HL-60/S4 (cell line): ENCODE results near the gene FABP3.
"Not testable (repeated sequence)": the region's sequence is repeated elsewhere in the genome, so short reads cannot be mapped to it uniquely, and the experiment has no call there.

Experiments used
- in situ Hi-C: fragments of 300-500 bp; cut with MboI; formaldehyde crosslinking; loops from 2 replicates; pipeline ENCODE4 v1.14.3; 2022; ENCODE audit warnings: low sequenced_read_pairs

Gene FABP3

DNA sequence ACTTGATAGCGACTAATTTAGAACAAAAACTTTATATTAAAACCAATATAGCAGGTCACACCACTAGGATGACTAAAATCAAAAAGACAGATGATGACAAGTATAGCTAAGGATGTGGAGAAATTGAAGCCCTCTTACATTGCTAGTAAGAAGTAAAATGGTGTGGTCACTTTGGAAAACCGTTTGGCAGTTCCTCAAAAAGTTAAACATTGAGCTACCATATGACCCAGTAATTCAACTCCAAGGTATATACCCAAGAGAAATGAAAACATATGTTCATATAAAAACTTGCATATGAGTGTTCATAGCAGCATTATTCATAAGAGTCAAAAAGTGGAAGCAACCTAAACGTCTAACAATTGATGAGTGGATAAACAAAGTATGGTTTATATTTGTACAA, 27.1 kb upstream of the FABP3 start:
- in situ Hi-C loops, result no loop called here

DNA sequence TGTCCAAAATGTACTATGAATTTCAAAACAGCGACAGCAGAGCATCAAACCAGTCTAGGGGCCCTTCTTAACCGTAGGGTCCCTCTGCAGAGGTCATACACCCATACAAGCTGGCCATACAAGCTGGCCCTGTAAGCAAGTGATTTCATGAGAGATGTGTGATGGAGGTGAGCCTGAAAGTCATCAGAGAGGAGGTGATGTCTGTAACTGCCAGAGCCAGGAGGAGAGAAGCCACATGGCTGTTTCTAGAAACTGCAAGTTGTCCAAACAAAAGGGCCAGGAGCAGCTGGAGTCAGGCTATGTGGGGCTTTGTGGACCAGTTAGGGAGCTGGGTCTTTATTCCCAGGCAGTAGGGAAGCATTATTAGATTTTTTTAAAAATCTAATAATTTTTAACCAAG, 25.4 kb upstream of the FABP3 start:
- in situ Hi-C loops, result no loop called here

DNA sequence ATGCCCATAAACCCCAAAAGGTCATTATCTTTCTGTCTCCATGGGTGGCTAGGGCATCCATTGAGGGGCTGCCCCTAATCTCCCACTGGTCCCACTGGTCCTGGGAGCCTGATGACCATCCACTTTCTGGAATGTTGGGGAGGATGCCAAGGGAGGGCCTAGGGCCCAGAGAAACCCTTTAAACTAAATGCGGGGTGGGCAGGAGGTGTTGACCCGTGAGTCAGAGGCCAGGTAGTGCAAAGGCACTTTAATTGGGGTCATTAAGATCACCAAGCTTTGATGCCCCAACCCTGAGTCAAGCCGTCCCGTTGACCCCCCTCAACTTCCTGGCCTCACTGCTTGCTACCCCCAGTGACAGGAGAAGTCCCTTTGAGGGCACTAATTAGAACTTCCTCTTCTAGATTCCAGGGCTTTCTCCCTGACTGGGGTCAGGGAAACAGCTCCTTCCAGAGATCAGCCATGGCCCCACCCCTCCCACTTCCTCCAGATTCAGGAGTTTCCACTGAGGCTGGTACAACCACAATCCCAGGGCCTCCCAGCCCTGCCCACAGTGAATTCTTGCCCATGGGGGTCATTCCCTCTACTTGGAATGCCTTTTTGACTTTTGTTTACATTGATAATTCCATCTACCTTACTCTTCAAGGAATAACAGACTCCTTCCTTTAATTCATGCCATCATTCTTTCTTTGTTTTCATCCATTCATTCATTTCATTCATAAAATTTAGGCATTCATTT, 24.7 kb upstream of the FABP3 start:
- in situ Hi-C loops, result no loop called here

DNA sequence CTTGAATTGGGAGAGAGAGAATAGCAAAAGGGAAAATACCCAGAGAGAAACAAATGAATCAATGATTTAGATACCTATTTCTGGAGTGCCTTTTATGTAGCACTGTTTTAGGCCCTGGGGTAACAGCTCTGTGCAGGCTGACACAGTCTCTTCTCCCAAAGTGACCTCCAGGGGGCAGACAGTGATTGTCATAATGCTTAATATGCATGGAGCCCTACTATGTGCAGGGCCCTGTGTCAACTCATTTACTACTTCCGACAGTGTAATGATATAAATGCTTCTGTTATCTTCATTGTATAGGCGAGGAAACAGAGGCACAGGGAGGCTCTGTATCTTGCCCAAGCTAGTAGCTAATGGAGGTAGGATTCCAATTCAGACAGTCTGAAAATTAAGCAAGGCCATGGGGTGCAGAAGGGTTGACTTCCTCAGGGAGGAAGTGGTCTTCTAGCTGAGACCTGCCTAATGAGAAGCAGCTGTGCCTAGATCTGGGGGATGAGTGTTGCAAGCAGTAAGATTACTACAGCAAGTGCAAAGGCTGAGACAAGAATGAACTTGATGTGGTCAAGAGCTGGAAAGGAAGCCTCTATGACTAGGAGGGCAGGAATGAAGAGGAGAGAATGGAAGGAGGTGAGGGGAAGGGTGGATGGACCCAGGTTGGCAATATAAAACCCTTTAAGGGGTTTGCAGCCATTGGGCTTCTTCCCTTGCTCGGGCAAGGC, 23.9 kb upstream of the FABP3 start:
- in situ Hi-C loops, result no loop called here

DNA sequence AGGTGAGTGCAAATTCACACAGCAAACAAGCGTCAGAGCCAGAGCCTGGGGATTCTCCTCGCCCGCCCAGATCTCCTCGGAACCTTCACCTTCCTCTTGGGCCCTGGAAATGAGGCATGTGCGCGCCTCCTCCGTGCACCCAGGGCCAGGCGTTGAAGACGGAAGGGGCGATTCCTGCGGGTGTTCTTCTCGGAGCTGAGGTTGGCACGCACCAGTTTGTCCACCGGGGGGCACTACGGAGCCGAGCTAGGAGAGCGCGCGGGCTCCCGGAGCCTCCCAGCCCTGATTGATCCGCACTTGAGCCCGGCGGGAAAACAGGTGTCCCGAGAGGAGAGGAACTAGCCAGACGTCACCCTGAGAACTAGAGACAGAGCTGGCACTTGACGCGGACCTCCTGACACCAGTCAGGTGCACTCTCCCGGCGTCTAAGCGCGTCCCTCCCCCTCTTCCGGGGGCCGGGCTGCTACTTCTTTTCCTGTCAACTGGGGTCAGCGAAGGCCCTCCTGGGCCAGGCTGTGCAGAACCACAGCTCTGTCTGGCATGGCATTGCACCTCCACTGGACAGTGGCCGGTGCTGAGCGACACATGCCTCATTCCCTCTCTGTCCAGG, 21.8 kb upstream of the FABP3 start:
- in situ Hi-C loops, result no loop called here

DNA sequence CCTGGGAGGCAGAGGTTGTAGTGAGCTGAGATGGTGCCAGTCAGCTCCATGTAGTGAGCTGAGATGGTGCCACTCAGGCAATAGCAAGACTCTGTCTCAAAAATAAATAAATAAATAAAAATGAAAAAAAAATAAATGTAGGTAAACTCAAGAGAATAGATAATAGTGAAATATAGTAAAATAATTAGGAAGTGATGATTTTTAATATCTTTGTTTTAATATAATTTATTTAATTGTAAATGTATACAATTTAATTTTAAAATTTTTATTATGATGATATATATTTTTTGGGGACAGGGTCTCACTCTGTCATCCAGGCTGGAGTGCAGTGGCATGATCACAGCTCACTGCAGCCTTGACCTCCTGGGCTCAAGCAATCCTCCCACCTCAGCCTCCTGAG, 20.6 kb upstream of the FABP3 start:
- in situ Hi-C loops, result no loop called here

DNA sequence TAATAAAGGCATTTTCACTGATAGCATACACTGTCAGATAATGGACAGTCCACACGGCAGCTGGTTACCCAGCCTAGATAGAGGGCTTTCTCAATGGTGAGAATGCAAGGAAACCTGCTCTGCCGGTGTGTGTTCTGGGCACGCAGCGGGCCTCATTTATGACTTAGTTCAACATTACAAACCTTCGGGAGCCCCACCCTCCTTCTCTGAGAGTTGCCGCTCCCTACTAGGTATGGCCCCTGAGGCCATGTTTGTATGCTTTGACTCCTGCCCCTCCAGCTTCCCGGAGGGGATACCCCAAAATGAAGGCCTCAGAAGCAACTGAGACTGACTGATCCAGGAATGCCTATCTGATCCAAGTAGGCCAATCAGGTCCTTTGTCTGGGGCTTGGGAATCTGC, 17.2 kb upstream of the FABP3 start:
- in situ Hi-C loops, result no loop called here

DNA sequence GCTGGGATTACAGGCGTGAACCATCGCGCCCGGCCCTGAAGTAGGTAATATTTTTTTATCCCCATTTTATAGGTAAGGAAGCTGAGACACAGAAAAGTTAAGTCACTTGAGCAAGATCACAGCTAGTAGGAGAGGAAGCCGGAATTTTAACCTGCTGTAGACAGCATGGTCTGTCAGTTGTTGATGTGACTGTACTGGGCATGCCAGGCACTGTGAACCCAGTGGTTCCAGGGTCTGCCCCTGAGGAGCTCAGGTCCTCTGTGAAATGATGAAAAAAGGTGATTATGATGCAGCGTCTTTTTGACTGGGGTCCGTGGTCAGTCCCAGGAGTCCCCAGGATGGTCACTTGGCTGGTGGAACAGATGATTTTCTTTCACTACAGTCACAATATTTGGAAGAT, 16.7 kb upstream of the FABP3 start:
- in situ Hi-C loops, result no loop called here

DNA sequence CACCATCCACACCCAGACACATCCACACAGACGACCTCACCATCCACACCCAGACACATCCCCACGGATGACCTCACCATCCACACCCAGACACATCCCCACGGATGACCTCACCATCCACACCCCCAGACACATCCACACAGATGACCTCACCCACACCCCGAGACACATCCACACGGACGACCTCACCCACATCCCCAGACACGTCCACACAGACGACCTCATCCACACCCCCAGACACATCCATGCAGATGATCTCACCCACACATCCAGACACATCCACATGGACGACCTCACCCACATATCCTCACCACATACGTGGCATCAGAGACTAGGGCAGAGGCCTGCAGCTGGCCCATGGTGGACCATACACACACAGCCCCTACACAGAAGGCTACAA, 14.7 kb upstream of the FABP3 start:
- in situ Hi-C loops, result no loop called here

DNA sequence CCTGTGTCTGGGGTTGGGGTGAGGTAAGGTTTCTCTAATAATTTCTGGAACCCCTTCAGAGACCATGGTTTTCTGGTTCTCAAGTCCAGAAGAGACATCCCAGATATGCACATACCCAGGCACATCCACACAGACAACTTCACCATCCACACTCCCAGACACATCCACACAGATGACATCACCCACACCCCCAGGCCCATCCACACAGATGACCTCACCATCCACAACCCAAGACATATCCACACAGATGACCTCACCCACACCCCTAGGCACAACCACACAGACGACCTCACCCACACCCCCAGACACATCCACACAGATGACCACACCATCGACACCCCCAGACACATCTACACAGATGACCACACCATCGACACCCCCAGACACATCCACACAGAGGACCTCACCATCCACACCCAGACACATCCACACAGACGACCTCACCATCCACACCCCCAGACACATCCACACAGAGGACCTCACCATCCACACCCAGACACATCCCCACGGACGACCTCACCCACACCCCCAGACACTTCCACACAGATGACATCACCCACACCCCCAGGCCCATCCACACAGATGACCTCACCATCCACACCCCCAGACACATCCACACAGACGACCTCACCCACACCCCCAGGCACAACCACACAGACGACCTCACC, 13.8 kb upstream of the FABP3 start:
- in situ Hi-C loops, result not testable (repeated sequence)

DNA sequence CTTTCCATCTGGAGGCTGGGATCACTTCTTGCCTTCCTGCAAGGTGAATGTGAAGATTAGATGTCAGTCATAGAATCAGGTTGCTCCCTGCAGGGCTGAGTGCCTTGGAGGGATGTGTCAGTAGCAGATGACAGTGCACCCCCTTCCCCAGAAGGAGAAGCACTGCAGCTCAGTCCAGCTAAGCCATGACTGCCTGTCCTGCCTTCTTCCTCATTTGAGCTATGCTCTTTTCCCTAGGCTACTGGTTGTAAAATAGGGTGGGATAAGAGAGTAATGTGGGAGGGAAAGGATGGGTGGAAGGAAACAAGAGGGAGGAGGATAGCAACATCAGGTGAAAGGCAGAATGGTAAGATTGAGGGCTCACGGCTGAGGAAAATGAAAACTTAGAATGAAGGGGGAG, 11.1 kb upstream of the FABP3 start:
- in situ Hi-C loops, result no loop called here

DNA sequence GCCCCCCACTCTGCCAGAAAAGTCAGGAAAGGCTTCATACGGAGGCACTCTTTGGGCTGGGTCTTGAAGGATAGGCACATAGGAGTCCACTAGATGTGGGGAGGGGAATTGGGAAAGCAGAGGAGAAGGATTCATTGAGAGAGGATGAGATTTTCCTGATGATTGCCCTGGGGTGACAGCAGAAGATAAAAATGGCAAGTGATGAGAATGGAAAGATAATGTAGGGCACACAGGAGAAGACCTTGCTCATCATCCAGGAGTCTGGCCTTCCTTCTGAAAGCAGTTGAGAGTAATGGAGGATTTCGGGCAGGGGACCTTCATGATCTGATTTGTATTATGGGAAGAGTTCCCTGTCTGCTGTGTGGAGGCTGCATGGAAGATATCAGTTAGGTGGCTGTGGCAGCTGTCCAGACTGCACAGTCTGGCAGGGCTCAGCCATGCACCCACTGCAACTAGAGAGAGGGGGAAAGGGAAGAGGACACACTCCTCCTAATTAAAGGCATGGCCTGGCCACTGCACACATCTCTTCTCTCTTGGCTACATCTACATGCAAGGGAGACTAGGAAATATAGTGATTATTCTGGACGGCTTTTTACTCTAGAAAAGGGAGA, 9.6 kb upstream of the FABP3 start:
- in situ Hi-C loops, result no loop called here

DNA sequence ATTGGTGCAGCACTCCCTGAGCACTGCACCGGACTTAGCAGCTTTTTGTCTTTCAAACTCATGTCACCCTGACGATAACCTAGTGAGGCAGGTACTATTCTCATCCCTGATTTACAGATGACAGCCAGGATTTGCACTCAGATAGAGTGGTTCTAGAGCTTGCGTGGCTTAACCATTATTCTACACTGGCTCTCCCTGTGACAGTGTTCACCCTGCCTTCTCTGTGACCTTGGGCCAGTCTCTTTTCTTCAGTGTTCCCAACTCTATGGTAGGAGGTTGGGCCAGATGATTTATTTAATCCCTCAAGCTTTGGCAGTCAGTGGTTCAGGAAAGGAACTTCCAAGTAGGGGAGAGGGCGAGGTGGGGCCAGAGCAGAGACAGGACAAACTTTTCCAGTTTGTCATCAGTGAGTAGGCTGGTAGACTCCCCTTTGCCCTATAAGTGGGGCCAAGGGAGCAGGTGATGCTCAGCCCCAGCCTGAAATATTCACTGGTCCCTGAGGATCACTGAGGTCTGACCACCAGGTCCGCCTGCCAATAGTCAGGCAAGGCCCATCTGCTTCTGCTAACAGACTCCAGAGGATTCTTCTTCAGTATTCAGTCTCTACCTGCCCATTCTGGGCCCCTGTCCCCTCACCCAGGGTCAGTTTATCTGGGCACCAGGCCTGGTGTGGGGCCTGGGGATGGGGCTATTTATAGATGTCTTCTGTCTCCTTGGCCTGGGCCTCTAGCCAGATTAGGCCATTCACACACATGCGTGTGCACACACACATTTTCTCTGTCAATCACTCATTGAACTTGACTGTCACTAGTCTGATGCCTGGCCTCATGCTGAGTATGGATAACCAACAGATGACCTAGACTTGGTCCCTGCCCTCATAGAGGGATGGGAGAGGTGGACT, 8.8 kb upstream of the FABP3 start:
- in situ Hi-C loops, result no loop called here

DNA sequence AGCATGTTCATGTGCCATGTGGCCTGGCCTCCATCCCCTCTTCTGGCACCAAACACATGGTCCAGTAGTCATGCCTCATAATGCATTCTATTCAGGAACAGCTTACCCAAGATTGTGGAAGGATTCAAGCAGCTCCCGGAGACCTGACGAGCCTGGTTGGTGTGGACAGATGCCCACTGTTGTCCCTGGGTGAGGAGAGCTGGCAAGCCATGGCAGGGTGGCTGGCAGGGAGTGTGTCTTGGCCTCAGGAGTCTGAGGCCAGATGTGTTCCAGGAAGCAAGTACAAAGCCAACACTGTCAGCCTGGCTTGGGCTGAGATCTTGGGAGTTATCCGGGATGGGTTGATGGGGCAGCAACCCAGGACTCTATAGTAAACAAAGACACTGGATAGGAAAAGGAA, 7.3 kb upstream of the FABP3 start:
- in situ Hi-C loops, result no loop called here

DNA sequence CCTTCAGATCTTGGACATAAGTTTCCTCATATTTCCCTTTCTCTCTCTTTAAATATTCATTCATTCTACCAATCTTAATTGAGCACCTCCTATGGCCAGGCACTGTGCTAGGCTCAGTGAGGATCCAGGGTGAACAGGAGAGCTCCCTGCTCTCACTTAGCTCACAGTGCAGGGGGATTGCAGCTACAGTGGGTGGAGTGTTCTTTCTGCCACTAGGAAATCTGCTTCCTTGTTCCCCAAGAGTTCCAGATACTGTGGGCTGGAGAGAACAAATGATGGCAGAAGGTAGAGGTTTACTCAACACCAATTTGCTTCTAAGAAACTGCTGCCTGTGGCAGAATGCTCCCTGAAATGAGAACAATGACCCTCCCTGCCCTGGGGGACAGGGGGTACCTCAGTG, 5.1 kb upstream of the FABP3 start:
- in situ Hi-C loops, result no loop called here

DNA sequence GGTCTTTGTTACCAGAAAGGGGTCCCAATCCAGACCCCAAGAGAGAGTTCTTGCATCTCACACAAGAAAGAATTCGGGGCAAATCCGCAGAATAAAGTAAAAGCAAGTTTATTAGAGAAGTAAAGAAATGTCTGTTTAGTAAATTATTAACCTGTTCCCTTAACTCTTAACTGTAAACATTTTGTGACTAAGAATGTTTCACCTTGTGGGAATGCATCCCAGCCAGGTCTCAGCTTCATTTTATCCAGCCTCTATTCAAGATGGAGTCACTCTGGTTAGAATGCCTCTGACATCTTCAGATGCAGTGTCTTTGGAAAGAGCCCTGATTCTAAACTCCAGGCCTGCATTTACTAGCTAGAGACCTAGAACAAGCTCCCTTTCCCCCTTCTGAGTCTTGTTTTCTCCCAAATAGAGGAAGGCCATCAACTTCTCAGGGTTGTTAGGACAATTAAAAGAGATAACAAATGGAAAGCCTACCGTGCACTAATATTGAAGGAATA, 4.5 kb upstream of the FABP3 start:
- in situ Hi-C loops, result no loop called here

DNA sequence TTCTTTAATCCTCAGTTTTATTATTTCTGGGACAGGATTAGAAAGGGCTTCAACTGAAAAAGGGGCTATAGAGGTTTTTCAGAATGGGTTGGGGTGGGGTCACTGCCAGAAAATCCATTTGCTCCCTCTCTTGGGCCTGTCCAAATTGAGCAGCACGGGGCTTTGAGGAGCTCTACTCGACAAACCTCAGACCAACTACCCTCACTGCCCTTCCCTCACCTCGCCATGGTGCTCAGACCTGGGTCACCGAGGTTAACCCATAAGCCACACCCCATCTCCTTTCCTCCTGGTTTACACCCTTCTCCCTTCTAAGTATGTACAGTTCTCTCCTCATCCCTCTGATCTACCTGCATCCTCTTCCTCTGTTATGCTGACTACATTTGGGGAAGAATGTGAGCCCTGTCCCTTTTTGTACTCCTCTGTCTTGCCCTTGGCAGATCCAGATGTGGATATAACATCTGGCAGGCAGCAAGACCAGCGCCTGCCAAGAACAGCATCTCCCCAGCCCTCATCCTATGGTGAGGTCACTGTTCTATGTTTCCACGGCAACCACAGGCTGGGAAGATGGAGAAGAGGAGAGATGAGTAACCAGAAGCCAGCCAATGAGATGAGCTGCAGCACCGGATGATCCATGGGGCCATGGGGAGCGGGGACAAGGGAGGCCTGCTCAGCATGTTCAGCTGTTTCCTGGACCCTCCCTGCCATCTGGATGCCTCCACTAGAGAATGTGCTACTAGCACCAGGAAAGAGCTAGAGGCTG, 3.7 kb upstream of the FABP3 start:
- in situ Hi-C loops, result no loop called here

DNA sequence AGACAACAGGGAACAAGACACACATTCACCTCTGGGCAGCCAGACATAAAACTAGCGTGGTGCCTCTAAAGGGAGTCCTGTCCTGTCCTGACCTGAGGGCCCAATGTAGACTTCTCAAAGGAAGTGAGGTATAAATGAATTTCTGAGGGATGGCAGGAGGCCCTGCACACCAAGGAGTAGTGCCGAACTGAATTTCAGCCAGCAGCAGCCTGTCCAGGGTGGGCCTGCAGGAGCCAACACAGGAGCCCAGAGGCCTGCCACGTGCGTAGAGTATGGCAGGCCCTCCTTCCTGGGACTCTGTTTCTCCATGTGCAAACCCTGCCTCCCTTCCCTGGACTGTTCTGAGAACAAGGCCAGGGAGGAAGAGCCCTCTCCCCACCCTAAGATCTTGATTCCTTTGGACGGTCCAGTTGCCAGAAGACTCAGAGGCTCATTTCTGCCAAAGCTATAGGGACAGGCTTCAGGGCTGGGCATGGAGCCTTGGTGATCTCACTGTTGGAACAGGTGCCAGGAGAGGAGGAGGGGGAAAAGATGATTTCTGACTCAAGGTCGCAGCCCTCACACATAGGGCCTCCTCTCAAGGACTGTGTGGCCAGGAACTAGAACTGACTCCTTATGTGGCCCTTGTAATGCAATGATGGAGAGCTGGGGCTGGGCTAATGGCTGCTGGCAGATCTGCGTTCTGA, 1.8 kb upstream of the FABP3 start:
- in situ Hi-C loops, result no loop called here
